ENCODE data around the gene GLMP. TPM values are rescaled to one million over a fixed set of nuclear protein-coding genes. Genes with fewer than 3 reads are reported as not detected.

The GLMP gene
- total RNA-seq, 4 donors from 2014 or later, result 10.1 to 16.5 (median 13.6) TPM

DNA sequence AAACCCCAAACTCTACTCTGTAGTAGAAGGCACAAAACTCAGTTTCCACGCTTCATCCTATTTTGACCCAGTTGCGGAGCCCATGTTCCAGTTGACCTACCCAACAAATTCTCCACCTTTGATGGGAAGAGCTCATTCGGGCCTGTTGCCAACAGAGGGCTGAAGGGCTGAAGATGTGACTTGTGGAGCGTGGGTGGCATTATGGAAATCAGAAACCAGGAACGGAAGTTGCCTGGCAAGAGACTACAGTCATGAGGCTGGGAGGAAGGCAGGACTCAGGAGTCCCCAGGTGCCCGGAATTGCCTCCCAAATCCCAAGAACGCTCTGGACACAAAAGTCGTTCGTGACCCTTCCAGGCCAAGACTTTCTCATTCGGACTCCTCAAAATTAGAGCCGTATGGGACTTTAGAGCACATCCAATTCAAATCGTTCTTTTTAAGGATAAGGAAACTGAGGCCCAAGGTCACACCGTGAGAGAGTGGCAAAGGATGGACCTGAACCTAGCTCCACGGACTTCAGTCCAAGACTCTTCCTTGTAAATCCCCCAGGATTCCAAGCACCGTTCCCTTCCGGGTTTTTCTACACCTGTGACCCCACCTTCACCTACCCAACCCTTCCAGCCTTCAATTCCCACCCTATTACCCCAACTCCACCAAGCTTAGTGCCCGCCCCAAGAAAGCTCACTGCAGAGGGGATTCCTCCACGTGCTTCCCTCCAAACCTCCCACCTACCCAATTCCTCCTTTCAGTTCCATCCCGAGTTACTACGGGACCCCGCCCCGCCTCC is 13.6 kb downstream of the GLMP start:
- no peaks in the 10 kb centered on the region for H3K9me3 ChIP-seq
- H3K4me1 ChIP-seq, result peaks cover 27 to 33% of the 10 kb centered on the region in 2 donors
- in situ Hi-C loops (cut with MboI; ENCODE audit: low sequenced_read_pairs in 4 of 4), result no loop called here
- DNase-seq (peak; percentile 14 to 58), ATAC-seq (peak; percentile 41 to 46)
- no peaks in the 10 kb centered on the region for H3K27me3 ChIP-seq
- H3K27ac ChIP-seq, result peak overlapping the region; percentile 90 to 99 (median 94)
- peaks cover 0 to 21% of the 10 kb centered on the region in 2 donors for H3K36me3 ChIP-seq
- H3K4me3 ChIP-seq, result peak overlapping the region; percentile 72 to 97 (median 82)
- TF ChIP-seq, protein P1, sequence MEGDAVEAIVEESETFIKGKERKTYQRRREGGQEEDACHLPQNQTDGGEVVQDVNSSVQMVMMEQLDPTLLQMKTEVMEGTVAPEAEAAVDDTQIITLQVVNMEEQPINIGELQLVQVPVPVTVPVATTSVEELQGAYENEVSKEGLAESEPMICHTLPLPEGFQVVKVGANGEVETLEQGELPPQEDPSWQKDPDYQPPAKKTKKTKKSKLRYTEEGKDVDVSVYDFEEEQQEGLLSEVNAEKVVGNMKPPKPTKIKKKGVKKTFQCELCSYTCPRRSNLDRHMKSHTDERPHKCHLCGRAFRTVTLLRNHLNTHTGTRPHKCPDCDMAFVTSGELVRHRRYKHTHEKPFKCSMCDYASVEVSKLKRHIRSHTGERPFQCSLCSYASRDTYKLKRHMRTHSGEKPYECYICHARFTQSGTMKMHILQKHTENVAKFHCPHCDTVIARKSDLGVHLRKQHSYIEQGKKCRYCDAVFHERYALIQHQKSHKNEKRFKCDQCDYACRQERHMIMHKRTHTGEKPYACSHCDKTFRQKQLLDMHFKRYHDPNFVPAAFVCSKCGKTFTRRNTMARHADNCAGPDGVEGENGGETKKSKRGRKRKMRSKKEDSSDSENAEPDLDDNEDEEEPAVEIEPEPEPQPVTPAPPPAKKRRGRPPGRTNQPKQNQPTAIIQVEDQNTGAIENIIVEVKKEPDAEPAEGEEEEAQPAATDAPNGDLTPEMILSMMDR (IDR thresholded peaks at IDR 0.05 in 4 of 5, conservative IDR thresholded peaks at IDR 0.05 in 1 of 5), result no peak
- TF ChIP-seq POLR2A (IDR thresholded peaks at IDR 0.05), result peak in 1 of 2 donors; percentile 5
- intact Hi-C loops (cut with DNase I; ENCODE audit: low total_unique reads), result loop anchor here (1.0 to 5.0 kb wide), 5 partner anchors 56 to 347 kb away; partner anchors contain the start of genes CCT3, KHDC4, PMF1 and TSACC

DNA sequence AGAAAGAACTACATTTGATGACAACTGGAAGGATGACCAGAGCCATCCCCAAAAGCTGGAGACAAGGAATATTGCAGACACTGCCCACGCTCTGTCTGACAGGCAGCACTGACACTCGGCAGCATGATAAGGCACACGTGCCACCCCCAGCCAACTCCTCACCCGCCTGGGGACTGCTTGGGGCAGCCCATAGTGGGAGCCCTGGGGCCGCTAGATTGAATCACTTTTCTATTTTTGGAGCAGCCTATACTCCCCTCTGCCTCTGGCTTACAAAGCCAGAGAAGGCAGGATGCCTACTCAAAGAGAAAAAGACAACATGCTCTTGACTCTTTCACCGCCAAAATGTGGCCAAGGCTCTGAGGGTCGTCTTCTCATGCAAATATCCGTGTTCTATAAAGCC is 14.2 kb downstream of the GLMP start:
- no peaks in the 10 kb centered on the region for H3K27me3 ChIP-seq
- DNase-seq (peak; percentile 76 to 90), ATAC-seq (peak; percentile 66 to 71)
- peak; percentile 82 to 83 for TF ChIP-seq POLR2A (IDR thresholded peaks at IDR 0.05)
- TF ChIP-seq, protein P1 (IDR thresholded peaks at IDR 0.05 in 4 of 5, conservative IDR thresholded peaks at IDR 0.05 in 1 of 5), result peak in 1 of 5 experiments; percentile 1
- intact Hi-C loops (cut with DNase I; ENCODE audit: low total_unique reads), result loop anchor here (1.0 to 5.0 kb wide), 3 partner anchors 57 to 226 kb away; partner anchors contain the start of genes CCT3 and TSACC
- in situ Hi-C loops (cut with MboI; ENCODE audit: low sequenced_read_pairs in 4 of 4), result no loop called here
- peak overlapping the region; percentile 90 to 99 (median 94) for H3K27ac ChIP-seq
- no peaks in the 10 kb centered on the region for H3K9me3 ChIP-seq
- peaks cover 27 to 33% of the 10 kb centered on the region in 2 donors for H3K4me1 ChIP-seq
- H3K36me3 ChIP-seq, result peaks cover 0 to 27% of the 10 kb centered on the region in 2 donors
- H3K4me3 ChIP-seq, result peak overlapping the region; percentile 72 to 97 (median 82)

DNA sequence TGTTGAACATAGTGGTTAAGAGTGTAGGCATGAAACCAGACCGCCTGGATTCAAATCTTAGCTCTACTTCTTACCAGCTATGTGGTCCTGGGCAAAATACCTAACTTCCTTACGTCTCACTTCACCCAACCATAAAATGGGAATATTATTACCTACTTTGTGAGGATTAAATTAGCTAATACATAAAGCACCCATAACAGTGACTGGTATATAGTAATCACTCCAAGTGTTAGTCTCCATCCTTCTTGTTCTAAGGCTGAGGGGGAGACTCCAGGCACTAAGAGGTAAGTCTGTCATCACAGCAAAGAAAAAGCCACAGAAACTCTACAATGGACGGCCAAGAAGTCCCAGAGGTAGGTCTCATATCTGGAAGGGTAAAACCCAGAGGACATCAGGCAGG is 15.6 kb downstream of the GLMP start:
- H3K4me1 ChIP-seq, result peaks cover 27 to 33% of the 10 kb centered on the region in 2 donors
- intact Hi-C loops (cut with DNase I; ENCODE audit: low total_unique reads) (loop anchor here (5.0 kb wide), 2 partner anchors 183 to 227 kb away; no protein-coding TSS in a partner anchor), in situ Hi-C loops (cut with MboI; ENCODE audit: low sequenced_read_pairs in 4 of 4) (no loop called here)
- peaks cover 0 to 42% of the 10 kb centered on the region in 2 donors for H3K36me3 ChIP-seq
- ATAC-seq, result no peak
- H3K27ac ChIP-seq, result peak overlapping the region; percentile 90 to 99 (median 94)
- TF ChIP-seq, protein P1 (IDR thresholded peaks at IDR 0.05 in 4 of 5, conservative IDR thresholded peaks at IDR 0.05 in 1 of 5), result no peak
- no peak for TF ChIP-seq POLR2A (IDR thresholded peaks at IDR 0.05)
- no peaks in the 10 kb centered on the region for H3K9me3 ChIP-seq
- H3K27me3 ChIP-seq, result no peaks in the 10 kb centered on the region
- H3K4me3 ChIP-seq, result no peak overlapping the region
- DNase-seq, result no peak

DNA sequence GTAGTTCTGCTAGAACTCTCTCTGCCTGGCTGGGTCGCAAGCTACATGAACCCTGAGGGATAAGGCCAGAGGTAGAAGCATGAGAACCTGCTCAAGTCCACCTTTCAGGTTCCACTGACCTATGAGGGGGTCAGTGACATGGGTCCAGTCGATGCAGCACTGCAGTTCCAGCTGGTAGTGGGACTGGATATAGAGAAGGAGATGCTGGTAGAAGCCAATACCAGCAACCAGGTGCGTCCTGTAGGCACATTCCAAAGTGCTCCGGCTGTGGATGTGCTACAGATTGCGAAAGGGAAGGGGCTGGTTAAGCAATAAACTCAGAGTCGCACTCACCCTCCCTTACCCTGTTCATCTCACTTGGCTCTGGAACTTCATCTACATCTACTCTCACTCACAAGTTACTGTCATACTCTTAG is 18.5 kb downstream of the GLMP start:
- DNase-seq (peak in 1 of 2 donors; percentile 49), ATAC-seq (peak in 1 of 2 donors; percentile 40)
- in situ Hi-C loops (cut with MboI; ENCODE audit: low sequenced_read_pairs in 4 of 4) (no loop called here), intact Hi-C loops (cut with DNase I; ENCODE audit: low total_unique reads) (no loop called here)
- Histone ChIP-seq H3K27ac (peak overlapping the region in 2 of 4 donors; percentile 17 to 40), H3K9me3 (no peaks in the 10 kb centered on the region), H3K4me3 (no peak overlapping the region), H3K27me3 (no peaks in the 10 kb centered on the region), H3K36me3 (peaks cover 12 to 70% of the 10 kb centered on the region in 2 donors), H3K4me1 (peaks cover 18 to 23% of the 10 kb centered on the region in 2 donors)
- TF ChIP-seq, protein P1 (IDR thresholded peaks at IDR 0.05 in 4 of 5, conservative IDR thresholded peaks at IDR 0.05 in 1 of 5), result no peak
- no peak for TF ChIP-seq POLR2A (IDR thresholded peaks at IDR 0.05)
